ENCODE results near the gene PANX1. TPM values are rescaled to one million over a fixed set of nuclear protein-coding genes. Genes with fewer than 3 reads are reported as not detected.

PANX1 gene
- total RNA-seq, 2 experiments from 2014 or later: 4.8 to 4.9 TPM

GRCh38 chr11:94145916-94146315, 17.3 kb downstream of the PANX1 start:
- no peak for TF ChIP-seq CTCF (IDR thresholded peaks at IDR 0.05)
- H3K36me3 ChIP-seq (ENCODE audit: insufficient read depth, low read length): no peaks in the 10 kb centered on the region
- no peak overlapping the region for H3K4me3 ChIP-seq (ENCODE audit: low read length)
- H3K4me3 Mint-ChIP-seq: no peak overlapping the region
- peaks cover 84% of the 10 kb centered on the region for H3K4me1 Mint-ChIP-seq (ENCODE audit: low read depth)
- ChIA-PET CTCF (no interaction called here), POLR2A (no interaction called here)
- H3K4me1 ChIP-seq (ENCODE audit: insufficient read depth, low read length): peaks cover 14% of the 10 kb centered on the region
- H3K27me3 Mint-ChIP-seq: no peaks in the 10 kb centered on the region
- H3K27me3 ChIP-seq (ENCODE audit: control insufficient read depth in 1 of 2, insufficient read depth in 2 of 2, low read length in 2 of 2): no peaks in the 10 kb centered on the region
- no peak overlapping the region for H3K27ac Mint-ChIP-seq
- ATAC-seq (ENCODE audit: poor library complexity) (no peak), DNase-seq (no peak)
- no peak overlapping the region for H3K27ac ChIP-seq (ENCODE audit: low read depth in 1 of 2, low read length in 2 of 2)
- H3K9me3 Mint-ChIP-seq: no peaks in the 10 kb centered on the region
- H3K36me3 Mint-ChIP-seq (ENCODE audit: low read depth): no peaks in the 10 kb centered on the region
- intact Hi-C loops (cut with DNase I, micrococcal nuclease): no loop called here
- H3K9me3 ChIP-seq (ENCODE audit: control insufficient read depth in 1 of 2, insufficient read depth in 1 of 2, low read length in 2 of 2): no peaks in the 10 kb centered on the region

GRCh38 chr11:94147433-94147845, 18.8 kb downstream of the PANX1 start:
- CTCF ChIA-PET: no interaction called here
- DNase-seq: peak in 1 of 14 experiments; percentile 33
- Mint-ChIP-seq H3K36me3 (ENCODE audit: low read depth) (peaks cover 5% of the 10 kb centered on the region), H3K27ac (peak overlapping the region; percentile 15), H3K9me3 (no peaks in the 10 kb centered on the region), H3K27me3 (no peaks in the 10 kb centered on the region), H3K4me1 (ENCODE audit: low read depth) (peaks cover 90% of the 10 kb centered on the region), H3K4me3 (no peak overlapping the region)
- no peaks in the 10 kb centered on the region for H3K9me3 ChIP-seq (ENCODE audit: control insufficient read depth in 1 of 2, insufficient read depth in 1 of 2, low read length in 2 of 2)
- no peak for TF ChIP-seq CTCF (IDR thresholded peaks at IDR 0.05)
- H3K27me3 ChIP-seq (ENCODE audit: control insufficient read depth in 1 of 2, insufficient read depth in 2 of 2, low read length in 2 of 2): no peaks in the 10 kb centered on the region
- peaks cover 10% of the 10 kb centered on the region for H3K4me1 ChIP-seq (ENCODE audit: insufficient read depth, low read length)
- no peak overlapping the region for H3K27ac ChIP-seq (ENCODE audit: low read depth in 1 of 2, low read length in 2 of 2)
- no peak overlapping the region for H3K4me3 ChIP-seq (ENCODE audit: low read length)
- H3K36me3 ChIP-seq (ENCODE audit: insufficient read depth, low read length): no peaks in the 10 kb centered on the region
- ATAC-seq (ENCODE audit: poor library complexity): peak; percentile 34
- POLR2A ChIA-PET: interaction anchor here (0.9 to 1.0 kb wide), 2 partner anchors 9 to 19 kb away, joined by 3 read pairs; partner anchors contain the start of gene PANX1
- intact Hi-C loops (cut with DNase I, micrococcal nuclease): no loop called here

GRCh38 chr11:94148189-94148588, 19.5 kb downstream of the PANX1 start:
- Mint-ChIP-seq H3K27me3 (no peaks in the 10 kb centered on the region), H3K4me3 (no peak overlapping the region), H3K4me1 (ENCODE audit: low read depth) (peaks cover 92% of the 10 kb centered on the region), H3K36me3 (ENCODE audit: low read depth) (peaks cover 5% of the 10 kb centered on the region), H3K9me3 (no peaks in the 10 kb centered on the region), H3K27ac (peak overlapping the region; percentile 15)
- Histone ChIP-seq H3K27ac (ENCODE audit: low read depth in 1 of 2, low read length in 2 of 2) (no peak overlapping the region), H3K9me3 (ENCODE audit: control insufficient read depth in 1 of 2, insufficient read depth in 1 of 2, low read length in 2 of 2) (no peaks in the 10 kb centered on the region), H3K4me1 (ENCODE audit: insufficient read depth, low read length) (peaks cover 10% of the 10 kb centered on the region), H3K4me3 (ENCODE audit: low read length) (no peak overlapping the region), H3K36me3 (ENCODE audit: insufficient read depth, low read length) (no peaks in the 10 kb centered on the region), H3K27me3 (ENCODE audit: control insufficient read depth in 1 of 2, insufficient read depth in 2 of 2, low read length in 2 of 2) (no peaks in the 10 kb centered on the region)
- intact Hi-C loops (cut with DNase I, micrococcal nuclease): no loop called here
- ChIA-PET POLR2A (interaction anchor here (0.9 to 1.0 kb wide), 2 partner anchors 8 to 20 kb away, joined by 3 read pairs; partner anchors contain the start of gene PANX1), CTCF (no interaction called here)
- DNase-seq (no peak), ATAC-seq (ENCODE audit: poor library complexity) (no peak)
- TF ChIP-seq CTCF (IDR thresholded peaks at IDR 0.05): no peak

All from CD4-positive, alpha-beta T cell (primary cell).